ENCODE data around the gene PRKD2.

DNA sequence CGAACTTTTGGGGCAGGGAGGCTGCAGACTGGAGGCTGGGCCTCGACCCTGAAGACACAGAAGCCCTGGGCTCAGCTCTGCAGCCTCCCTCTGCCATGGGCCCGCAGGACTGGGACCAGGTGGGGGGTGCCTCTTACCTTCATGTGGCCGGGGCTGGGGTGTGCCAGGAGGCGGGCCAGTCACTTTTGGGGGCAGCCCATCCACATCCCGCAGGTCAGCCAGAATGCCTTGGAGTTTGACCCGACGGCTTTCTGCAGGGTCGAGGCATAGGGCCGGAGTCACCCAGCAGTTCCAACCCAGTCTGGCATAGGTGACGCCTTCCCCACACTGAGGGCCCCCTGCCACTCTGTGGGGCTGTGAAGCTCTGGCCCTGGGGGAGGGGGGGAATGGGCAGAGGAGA is 10.8 kb upstream of the PRKD2 start:
- no peak for TF ChIP-seq POLR2A (IDR thresholded peaks at IDR 0.05)
- TF ChIP-seq, protein P1, sequence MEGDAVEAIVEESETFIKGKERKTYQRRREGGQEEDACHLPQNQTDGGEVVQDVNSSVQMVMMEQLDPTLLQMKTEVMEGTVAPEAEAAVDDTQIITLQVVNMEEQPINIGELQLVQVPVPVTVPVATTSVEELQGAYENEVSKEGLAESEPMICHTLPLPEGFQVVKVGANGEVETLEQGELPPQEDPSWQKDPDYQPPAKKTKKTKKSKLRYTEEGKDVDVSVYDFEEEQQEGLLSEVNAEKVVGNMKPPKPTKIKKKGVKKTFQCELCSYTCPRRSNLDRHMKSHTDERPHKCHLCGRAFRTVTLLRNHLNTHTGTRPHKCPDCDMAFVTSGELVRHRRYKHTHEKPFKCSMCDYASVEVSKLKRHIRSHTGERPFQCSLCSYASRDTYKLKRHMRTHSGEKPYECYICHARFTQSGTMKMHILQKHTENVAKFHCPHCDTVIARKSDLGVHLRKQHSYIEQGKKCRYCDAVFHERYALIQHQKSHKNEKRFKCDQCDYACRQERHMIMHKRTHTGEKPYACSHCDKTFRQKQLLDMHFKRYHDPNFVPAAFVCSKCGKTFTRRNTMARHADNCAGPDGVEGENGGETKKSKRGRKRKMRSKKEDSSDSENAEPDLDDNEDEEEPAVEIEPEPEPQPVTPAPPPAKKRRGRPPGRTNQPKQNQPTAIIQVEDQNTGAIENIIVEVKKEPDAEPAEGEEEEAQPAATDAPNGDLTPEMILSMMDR (IDR thresholded peaks at IDR 0.05): no peak
- no peak for TF ChIP-seq EP300 (IDR thresholded peaks at IDR 0.05)
- no peak for TF ChIP-seq POLR2AphosphoS5 (IDR thresholded peaks at IDR 0.05)
